HG02678 (cell line): Measurements from ENCODE around the gene PCDHB15.
"Not testable (repeated sequence)": the region's sequence is repeated elsewhere in the genome, so short reads cannot be mapped to it uniquely, and the experiment has no call there.

ENCODE experiments used
- ATAC-seq: cut with Tn5 transposase; IDR thresholded peaks from one replicate; pipeline ENCODE4 v1.9.1; 2021; ENCODE audit warnings: mild to moderate bottlenecking, moderate library complexity; ENCODE audit not compliant: unreplicated experiment

Gene PCDHB15

DNA sequence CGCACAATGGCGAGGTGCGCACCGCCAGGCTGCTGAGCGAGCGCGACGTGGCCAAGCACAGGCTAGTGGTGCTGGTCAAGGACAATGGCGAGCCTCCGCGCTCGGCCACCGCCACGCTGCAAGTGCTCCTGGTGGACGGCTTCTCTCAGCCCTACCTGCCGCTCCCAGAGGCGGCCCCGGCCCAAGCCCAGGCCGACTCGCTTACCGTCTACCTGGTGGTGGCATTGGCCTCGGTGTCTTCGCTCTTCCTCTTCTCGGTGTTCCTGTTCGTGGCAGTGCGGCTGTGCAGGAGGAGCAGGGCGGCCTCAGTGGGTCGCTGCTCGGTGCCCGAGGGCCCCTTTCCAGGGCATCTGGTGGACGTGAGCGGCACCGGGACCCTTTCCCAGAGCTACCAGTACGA, 2.2 kb downstream of the PCDHB15 start:
- not testable (repeated sequence) for ATAC-seq

DNA sequence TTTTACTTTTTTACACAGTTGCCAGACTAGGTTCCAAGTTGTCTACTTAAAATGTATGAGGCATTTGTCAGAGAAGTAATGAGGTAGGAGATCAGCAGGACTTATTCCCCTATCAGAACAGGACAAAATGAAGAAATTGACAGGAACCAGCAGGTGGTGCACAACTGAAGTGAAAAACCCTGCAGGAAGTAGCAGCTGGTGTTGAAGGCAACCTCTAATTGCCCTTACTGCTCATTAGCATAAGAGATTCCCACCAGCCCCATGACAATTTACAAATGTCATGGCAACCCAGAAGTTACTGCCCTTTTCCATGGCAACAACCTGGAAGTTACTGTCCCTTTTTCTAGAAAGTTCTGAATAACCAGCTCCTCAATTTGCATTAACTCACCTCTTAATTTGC, 5.4 kb downstream of the PCDHB15 start:
- ATAC-seq = no peak

DNA sequence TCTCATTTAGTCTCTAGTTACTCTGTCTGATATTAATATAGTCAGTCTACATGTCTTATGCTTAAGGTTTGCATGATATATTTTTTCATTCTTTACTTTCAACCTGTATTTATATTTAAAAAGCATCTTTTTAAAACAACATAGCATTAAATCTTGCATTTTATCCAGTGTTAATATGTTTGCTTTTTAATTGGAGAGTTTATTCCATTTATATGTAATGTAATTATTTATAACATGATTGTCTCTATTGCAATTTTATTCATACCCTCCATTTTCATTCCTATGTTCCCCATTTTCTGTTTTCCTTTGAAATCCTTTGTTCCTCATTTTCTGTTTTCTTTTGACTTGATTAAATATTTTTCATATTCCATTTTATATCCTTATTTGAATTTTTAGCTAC, 13.3 kb downstream of the PCDHB15 start:
- no peak for ATAC-seq

DNA sequence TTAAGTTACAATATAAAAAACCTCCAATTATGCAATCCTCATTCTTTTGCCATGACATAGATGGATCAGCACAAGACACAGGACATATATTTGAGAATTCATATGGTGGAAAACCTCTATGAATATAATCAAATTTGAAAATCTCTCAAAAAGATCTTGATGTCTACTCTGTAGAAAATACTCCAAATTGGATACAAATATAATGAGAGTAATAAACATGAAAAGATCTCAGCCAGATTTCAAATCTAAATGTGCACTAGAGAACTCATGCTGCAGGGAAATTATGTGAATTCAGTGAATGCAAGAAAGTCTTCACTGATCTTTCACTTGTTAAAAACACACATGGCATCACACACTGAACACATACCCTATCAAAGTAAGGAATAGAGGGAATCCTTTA, 13.8 kb downstream of the PCDHB15 start:
- ATAC-seq = no peak

DNA sequence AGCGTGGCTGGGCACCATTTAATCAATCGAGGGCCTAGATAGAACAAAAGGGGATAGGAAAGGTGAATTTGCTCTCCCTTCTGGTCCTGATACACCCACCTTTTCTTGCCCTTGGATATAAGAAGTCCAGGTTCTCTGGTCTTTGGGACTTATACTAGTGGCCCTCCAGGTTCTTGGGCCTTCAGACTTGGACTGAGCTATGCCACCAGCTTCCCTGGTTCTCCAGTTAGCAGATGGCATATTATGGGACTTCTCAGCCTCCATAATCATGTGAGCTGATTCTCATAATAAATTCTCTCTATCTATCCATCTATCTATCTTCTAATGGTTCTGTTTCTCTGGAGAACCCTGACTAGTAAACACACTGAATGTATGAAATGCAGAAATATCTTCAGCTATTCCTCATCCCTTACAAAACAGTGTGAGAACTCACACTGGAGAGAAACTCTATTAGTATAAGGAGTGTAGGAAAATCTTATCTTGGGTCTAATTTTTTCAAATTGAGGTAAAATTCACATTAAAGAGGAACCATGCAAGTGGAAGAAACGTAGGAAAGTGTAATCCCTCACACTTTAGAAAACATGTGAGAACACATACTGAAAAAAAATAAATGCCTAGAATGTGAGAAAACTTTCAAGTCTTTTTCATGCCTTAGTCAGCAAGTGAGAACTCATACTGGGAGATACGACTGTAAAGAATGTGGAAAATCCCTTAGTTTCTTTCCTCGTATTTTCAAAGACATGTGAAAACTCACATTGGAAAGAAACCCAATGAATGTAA, 15.5 kb downstream of the PCDHB15 start:
- no peak for ATAC-seq

DNA sequence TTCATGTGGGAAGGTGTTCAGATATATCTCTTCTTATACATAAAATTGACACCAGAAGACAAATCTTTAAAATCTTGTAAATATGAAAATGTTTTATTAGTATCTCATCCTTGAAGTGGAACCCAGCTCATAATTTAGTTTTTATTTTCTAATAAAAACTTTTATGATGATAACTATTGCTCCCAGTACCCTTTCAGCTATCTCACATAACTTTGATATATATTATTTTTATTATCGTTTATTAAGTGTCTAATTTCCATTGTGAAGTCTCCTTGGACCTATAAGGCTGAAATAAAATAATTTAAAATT, 16.0 kb downstream of the PCDHB15 start:
- ATAC-seq = no peak

DNA sequence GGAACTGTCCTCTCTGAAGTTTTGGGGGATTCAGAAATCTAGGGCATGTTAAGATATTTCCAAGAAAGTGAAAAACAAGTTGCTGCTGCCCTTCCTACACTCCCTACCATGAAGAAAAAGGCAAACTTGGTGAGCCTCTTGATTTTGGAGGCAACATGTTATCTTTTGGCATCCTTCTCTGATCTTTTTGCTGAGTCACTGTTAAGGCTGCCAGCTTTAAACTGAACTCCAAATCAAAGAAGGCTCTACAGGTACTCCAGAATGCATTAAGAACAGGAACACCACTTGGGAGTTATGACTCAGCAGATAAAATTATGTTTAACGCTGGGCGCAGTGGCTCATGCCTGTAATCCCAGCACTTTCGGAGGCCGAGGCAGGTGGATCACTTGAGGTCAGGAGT, 24.0 kb downstream of the PCDHB15 start:
- ATAC-seq = no peak

DNA sequence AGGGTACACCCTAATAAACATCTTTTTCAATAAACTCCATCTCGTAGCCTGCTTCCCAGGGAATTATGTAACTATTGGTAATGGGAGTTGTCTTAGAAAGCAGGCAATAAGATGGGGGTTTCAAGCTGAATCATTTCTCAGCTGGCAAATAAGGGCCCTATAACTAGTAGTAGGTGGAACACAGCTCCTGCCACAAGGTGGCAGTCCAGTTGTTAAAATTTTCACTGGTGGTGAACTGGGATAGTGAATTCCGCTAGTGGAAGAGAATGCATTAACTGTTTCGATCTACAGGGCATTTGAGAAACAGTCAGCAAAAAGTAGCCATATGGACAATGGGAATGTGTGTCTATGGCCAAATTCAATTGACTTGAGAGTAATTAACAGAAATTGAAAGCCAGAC, 27.7 kb downstream of the PCDHB15 start:
- no peak for ATAC-seq

DNA sequence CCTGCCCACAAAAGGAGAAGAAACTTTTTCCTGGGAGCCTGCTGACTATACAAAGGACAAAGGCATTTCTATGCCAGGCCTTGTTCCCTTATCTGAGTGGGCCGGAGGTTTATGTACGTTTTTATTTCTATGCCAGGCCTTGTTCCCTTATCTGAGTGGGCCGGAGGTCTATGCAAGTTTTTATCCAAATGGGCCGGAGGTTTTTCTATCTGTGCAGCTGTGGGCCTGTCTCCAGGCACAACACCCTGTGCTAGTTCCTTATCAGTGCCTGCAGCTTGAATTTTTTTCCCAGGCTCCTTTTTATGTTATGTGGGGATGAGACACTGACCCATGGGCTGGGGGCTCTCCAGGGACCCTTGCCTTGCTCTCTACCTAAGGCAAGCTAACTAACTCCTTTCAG, 53.2 kb downstream of the PCDHB15 start:
- ATAC-seq = no peak
